Posterior cingulate gyrus (tissue), 11 donors: ENCODE data around the gene WDR20.
"Not testable (repeated sequence)": the region's sequence is repeated elsewhere in the genome, so short reads cannot be mapped to it uniquely, and the experiment has no call there.

Experiments
- DNase-seq, 10 donors: peaks; one replicate each; pipeline versions ENCODE4 v3.0.0 to v3.0.0-alpha.2; 2020 to 2021; ENCODE audit warnings: mixed read lengths in 3 of 10
- intact Hi-C: fragments of 100-400 bp; cut with DNase I; formaldehyde crosslinking; loops from one replicate; pipeline ENCODE4 v1.15.1; 2023

The WDR20 gene

GRCh38 chr14:102159841-102160240 is 20.1 kb downstream of the WDR20 start:
- intact Hi-C loops: no loop called here
- no peak for DNase-seq

- DNase-seq: no peak
- intact Hi-C loops: no loop called here
Observed at GRCh38 chr14:102162487-102162886, 22.8 kb downstream of the WDR20 start.

GRCh38 chr14:102164241-102164641 is 24.5 kb downstream of the WDR20 start:
- no peak for DNase-seq
- intact Hi-C loops: no loop called here

DNA sequence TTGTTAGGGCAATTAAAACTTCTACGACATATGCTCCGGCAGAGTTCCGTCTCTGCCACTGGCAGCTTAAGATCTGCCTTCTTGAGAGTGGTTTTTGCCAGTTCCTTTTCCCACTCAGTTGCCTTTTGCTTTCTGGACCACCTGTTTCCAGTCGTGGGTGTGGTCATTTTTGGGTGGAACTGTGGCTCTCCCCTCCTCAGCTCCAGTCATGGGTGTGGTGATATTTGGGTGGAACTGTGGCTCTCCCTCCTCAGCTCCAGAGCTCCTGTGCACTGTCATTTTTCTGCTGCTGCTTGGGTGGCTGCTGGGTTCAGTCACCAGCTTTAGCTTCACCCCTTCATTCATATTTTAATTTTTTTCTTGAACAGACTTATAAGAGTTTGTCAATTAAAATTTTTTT is 25.3 kb downstream of the WDR20 start:
- intact Hi-C loops: no loop called here
- no peak for DNase-seq

DNA sequence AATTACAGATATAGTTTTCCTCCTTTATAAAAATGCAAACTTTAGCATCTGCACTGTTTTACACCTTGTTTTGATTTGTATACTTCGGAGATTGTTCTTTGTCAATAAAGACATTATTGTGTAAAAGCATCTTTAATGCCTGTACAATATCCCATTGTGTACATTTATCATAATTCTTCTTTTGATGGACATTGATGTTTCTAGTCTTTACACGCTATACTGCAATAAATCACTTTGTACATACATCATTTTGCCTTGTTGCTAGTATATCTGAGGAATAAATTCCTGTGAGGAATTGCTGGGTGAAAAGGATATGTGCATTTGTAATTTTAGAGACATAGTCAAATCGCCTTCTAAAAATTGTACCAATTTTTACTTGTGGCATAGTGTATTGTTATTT is 30.4 kb downstream of the WDR20 start:
- intact Hi-C loops: no loop called here

DNA sequence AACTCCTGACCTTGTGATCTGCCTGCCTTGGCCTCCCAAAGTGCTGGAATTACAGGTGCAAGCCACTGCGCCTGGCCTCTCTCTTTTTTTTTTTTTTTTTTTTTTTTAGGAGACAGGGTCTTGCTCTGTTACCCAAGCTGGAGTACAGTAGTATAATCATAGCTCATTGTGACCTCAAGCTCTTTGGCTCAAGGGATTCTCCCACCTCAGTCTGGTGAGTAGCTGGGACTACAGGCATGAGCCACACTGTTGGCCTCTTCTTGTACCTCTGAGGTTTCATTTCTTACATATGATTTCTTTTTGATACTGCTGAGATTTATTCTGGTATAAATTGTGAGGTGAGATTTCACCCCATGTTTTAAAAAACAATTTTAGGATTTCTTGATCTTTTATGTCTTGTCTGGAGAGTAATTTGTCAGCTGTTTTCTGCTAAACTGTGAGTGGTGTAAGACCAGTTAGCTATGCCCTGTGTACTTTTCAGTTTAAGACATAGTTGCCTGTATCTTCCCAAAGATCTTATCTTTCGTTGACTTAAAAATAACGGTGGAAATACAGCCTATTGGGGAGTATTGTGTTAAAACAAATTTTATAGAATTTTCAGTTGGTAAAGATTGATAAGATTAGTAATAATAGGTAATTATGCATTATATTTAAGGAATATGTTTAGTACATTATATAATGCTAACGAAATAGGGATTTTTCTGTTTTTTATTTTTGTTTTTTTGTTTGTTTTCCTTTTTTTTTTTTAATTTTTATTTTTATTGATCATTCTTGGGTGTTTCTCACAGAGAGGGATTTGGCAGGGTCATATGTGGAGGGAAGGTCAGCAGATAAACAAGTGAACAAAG is 31.7 kb downstream of the WDR20 start:
- intact Hi-C loops: no loop called here

More for the DNA sequence above, 30.4 kb downstream of the WDR20 start:
- no peak for DNase-seq

GRCh38 chr14:102172021-102172272 is 32.2 kb downstream of the WDR20 start:
- intact Hi-C loops, DNase-seq: not testable (repeated sequence)

More for the DNA sequence above, 31.7 kb downstream of the WDR20 start:
- no peak for DNase-seq

- DNase-seq, intact Hi-C loops: not testable (repeated sequence)
Observed at GRCh38 chr14:102172721-102173120, 33.0 kb downstream of the WDR20 start.

GRCh38 chr14:102177161-102177560 is 37.5 kb downstream of the WDR20 start:
- DNase-seq: no peak
- intact Hi-C loops: no loop called here

- intact Hi-C loops: no loop called here
- DNase-seq: no peak
Observed at GRCh38 chr14:102178806-102179205, 39.1 kb downstream of the WDR20 start.

- intact Hi-C loops: no loop called here
- DNase-seq: no peak
Observed at GRCh38 chr14:102180248-102180998, 40.7 kb downstream of the WDR20 start.

GRCh38 chr14:102181187-102181586 is 41.5 kb downstream of the WDR20 start:
- intact Hi-C loops: no loop called here
- no peak for DNase-seq

GRCh38 chr14:102182190-102182589 is 42.5 kb downstream of the WDR20 start:
- intact Hi-C loops: no loop called here
- no peak for DNase-seq

- no peak for DNase-seq
- intact Hi-C loops: no loop called here
Observed at GRCh38 chr14:102182936-102183619, 43.4 kb downstream of the WDR20 start.

DNA sequence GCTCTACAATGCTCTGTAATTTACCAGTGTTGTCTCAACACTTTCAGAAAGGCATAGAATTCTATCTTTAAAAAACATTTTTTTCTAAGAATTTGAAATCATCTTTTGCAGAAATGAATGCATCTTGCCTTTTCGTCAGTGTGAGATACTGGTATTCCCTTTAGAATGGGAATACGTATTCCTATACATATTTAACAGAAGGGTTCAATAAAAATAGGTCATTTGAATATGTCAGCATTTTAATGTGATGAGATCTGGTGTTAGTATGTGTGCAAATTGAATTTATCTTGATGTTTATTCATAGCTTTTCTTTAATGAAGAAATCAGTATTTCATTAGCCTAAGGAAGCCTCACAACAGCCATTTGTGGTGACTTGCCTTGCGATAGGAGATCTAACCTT is 44.2 kb downstream of the WDR20 start:
- intact Hi-C loops: no loop called here
- no peak for DNase-seq

DNA sequence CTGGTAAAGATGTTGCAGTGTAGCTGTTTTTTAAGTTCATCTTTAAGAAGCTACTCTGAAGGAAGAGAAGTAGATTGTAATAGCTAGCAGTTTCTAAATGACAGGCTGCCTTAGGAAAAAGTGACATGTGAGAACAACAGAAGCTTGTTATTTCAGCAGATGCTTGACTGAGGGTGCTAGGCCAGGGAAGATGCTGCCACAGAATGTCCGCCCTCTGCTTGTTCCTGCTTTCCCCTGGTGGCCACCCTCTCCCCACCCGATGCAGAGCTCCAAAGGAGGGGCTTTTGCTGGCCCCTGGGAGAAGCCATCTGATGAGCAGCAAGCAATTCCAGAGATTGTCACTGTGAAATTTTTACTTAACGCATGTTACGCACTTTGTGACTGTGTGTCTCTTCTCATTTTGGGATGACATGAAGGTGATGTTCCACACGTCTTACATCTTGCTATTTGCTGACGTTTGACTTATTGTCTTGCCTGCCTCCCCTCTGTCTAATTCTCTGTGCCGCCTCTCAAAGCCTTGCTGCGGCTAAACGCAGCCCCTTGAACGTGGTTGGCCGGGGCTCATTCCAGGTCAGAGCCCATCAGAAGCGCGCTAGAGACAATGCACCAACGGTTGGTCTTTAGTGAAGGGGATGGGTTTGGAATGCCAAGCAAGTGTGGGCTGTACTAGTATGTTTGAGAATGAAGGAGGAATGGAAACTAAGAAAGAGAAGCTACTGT is 44.8 kb downstream of the WDR20 start:
- peak in 3 of 10 donors; percentile 27 to 90 (median 56) for DNase-seq
- intact Hi-C loops: no loop called here

DNA sequence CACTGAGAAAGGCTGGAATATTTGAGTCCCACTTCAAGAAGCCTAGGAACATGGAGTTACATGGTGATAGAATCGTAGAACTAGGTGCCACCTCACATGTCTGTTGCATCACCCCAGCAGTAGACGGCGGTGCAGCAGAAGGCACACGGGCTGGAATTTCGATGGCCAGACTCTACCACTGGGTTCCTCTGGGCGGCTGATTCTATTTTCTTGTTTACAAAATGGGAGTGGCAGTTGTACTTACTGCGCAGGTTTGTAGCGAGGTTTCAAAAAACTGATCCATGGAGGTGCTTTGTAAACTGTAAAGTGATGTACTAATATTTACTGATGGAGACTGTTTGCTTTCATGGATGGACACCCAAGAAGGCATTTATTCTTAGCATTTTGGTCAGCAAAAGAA is 45.7 kb downstream of the WDR20 start:
- intact Hi-C loops: no loop called here
- DNase-seq: no peak

DNA sequence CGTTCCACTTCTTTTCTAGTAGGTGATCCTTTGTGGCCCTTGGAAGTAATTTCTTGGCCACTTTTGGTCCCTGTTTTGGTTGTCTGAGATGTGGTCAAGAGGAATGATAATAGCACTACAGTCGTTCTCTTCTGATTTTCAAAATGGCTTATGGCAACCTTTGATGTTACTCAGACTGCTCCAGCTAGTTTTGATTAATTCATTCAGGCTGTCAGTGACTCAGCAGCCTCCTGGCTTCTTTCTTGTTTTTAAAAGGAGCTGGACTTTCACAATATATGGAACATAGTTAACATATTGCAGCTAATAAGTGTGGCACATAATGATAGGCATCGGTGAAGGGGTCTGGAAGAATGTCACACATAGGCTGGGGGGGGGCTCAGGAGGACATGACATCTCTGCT is 47.3 kb downstream of the WDR20 start:
- intact Hi-C loops: no loop called here
- DNase-seq: no peak

DNA sequence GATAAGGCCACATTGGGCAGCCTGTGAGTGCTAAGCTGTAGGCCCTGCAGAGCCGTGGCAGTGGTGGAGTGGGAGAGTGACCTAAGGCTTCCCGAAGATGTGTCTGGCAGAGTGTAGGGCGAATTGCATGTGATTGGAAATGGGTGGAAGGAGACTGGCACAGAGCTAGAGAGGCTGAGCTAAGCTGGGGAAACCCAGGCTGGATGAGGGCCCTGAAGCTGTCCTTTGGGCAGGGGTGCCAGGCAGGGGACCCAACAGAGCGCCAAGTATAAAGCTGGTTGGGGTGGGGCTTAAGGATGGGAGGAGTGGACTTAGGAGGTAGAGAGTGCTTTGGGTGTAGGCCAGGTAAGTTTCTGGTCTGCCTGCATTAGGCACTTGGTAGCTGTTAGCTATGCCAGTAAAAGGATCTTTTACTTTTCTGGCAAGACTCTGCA is 47.9 kb downstream of the WDR20 start:
- intact Hi-C loops: no loop called here
- peak in 1 of 10 donors; percentile 77 for DNase-seq

DNA sequence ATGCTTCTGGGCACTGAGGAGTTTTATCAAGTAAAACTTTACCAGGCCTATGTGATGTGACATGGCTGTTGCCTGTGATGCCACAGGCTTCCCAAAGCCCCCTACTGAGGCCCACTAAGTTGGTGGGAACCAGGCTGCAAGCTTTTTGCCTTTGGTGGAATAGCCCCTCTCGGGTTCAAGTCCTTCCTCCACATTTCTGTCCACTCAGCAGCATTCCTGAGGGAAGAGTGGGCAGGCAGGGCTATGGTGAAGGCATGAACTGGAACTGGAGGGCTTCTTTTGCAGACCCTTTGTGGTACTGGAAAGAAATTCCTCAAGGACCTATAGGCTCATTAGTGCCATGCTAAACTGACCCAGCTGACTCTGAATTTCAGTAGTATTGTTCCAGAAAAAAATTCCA is 48.5 kb downstream of the WDR20 start:
- no peak for DNase-seq
- intact Hi-C loops: no loop called here

- no peak for DNase-seq
- intact Hi-C loops: no loop called here
Observed at GRCh38 chr14:102189874-102190273, 50.2 kb downstream of the WDR20 start.
